T47D (cell line): ENCODE results near the gene VCL.

Experiments used
- DNase-seq, 2 experiments: peaks; one replicate each; pipeline versions ENCODE4 v3.0.0 to v3.0.0-alpha.2; 2011 to 2012; ENCODE audit warnings: low read depth in 1 of 2, low spot score in 1 of 2
- JUND ChIP-seq: IDR thresholded peaks from 2 replicates; pipeline ENCODE4 v1.6.1; 2012; ENCODE audit warnings: low read depth
- in situ Hi-C: cut with HindIII; loops from 2 replicates; pipeline ENCODE4 v1.10.0; 2016; ENCODE audit warnings: low sequenced_read_pairs, low pct_unique_long_range_greater_than_20kb

VCL gene

GRCh38 chr10:74156919-74157289 lies 159.0 kb downstream of the VCL start:
- TF ChIP-seq JUND: no peak
- DNase-seq: no peak
- in situ Hi-C loops: no loop called here

DNA sequence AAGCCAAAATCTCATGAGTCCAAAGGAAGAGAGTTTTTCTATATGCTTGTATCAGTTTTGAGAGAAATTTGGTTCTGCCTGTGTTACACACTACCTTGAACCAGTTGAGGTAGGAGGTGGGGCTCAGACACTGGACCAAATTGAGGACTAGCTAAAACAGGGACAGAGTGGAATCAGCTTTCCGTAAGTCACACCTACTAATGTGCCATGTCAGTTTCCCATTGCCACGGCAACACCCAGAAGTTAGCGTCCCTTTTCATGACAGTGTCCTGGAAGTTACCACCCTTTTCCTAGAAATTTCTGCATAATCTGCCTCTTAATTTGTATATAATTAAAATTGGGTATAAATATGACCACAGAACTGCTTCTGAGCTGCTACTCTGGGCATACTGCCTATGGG lies 162.1 kb downstream of the VCL start:
- DNase-seq: no peak
- in situ Hi-C loops: no loop called here

GRCh38 chr10:74163319-74164068 lies 165.6 kb downstream of the VCL start:
- TF ChIP-seq JUND: no peak
- DNase-seq: no peak
- in situ Hi-C loops: no loop called here

More for the DNA sequence above, 162.1 kb downstream of the VCL start:
- TF ChIP-seq JUND: no peak

DNA sequence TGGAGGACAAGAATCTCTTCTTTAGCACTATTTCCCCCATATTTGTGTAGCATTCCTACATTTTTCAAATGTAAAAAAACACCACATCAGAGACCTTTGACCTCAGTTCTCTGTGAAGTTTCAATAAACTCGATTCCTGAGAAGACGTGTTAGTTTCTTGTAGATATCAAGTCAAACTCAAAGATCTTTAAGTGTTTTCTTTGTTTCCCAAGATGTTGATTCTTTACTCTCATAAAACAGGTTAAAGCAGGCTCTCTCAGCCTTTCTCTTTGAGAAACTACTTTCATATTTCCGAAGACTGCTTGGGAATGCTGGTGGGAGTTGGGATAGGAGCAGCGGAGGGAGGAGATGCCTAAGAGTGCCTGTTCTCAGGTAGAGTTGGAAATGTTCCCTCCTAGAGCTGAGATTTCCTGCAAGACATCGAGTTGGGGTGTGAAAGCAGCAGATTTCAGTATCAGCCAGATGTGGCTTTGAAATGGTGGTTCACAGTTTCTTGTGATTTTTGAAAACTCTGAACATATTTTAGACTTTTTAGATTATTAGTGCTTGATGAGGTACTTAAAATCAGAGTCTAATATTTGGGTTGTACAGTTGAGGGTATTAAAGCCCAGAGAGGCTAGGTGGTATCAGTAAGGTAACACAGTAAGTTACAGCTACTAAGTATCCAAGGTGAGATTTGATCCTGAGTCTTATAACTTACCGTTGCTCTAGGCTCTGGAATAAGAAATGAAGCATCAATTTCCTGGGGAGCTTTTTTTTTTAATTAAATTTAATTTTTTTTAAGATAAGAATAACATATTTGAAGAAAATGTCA lies 167.0 kb downstream of the VCL start:
- no peak for DNase-seq
- no peak for TF ChIP-seq JUND
- in situ Hi-C loops: no loop called here

DNA sequence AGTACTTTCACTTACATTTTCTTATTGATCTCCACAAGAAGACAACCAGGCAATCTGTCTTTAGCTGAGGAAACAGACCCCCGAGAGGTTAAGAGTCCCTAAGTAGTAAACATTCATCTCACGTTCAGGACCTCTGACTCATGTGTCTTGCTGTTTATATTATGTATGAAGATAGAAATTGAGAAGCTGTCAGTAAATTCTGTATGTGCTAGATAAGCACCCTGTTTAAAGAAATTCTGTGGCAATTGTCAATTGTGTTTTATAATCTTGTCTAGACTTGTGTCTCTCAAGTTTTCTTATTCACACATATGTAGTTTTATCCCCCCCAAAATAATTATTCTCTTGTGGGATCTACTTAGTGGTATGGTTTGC lies 167.6 kb downstream of the VCL start:
- no peak for DNase-seq
- TF ChIP-seq JUND: no peak
- in situ Hi-C loops: no loop called here

DNA sequence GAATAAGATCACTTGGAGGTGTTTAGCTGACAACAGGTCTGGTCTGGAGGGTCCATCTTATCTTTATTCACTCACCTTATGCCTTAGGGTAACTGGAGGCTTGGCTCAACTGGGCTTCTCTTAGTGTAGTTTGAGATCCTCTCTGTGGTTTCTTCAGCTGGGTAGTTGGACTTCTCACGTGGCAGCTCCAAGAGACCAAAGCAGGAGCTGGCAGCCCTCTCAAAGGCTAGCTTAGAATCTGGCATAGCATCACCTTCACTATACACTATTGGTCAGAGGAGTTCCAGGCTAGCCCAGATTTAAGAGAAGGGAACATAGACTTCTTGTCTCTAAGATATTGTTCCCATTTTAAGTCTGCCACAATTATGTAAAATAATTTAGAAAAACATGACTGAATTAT lies 169.5 kb downstream of the VCL start:
- no peak for DNase-seq
- no peak for TF ChIP-seq JUND
- in situ Hi-C loops: no loop called here
